HG03175 (cell line): Measurements from ENCODE around the gene HPS5.
"Not testable (repeated sequence)": the region's sequence is repeated elsewhere in the genome, so short reads cannot be mapped to it uniquely, and the experiment has no call there.

ENCODE experiments used
- ATAC-seq: cut with Tn5 transposase; IDR thresholded peaks from one replicate; pipeline ENCODE4 v1.9.1; 2021; ENCODE audit warnings: mild to moderate bottlenecking, moderate library complexity; ENCODE audit not compliant: unreplicated experiment

HPS5 gene, protein sequence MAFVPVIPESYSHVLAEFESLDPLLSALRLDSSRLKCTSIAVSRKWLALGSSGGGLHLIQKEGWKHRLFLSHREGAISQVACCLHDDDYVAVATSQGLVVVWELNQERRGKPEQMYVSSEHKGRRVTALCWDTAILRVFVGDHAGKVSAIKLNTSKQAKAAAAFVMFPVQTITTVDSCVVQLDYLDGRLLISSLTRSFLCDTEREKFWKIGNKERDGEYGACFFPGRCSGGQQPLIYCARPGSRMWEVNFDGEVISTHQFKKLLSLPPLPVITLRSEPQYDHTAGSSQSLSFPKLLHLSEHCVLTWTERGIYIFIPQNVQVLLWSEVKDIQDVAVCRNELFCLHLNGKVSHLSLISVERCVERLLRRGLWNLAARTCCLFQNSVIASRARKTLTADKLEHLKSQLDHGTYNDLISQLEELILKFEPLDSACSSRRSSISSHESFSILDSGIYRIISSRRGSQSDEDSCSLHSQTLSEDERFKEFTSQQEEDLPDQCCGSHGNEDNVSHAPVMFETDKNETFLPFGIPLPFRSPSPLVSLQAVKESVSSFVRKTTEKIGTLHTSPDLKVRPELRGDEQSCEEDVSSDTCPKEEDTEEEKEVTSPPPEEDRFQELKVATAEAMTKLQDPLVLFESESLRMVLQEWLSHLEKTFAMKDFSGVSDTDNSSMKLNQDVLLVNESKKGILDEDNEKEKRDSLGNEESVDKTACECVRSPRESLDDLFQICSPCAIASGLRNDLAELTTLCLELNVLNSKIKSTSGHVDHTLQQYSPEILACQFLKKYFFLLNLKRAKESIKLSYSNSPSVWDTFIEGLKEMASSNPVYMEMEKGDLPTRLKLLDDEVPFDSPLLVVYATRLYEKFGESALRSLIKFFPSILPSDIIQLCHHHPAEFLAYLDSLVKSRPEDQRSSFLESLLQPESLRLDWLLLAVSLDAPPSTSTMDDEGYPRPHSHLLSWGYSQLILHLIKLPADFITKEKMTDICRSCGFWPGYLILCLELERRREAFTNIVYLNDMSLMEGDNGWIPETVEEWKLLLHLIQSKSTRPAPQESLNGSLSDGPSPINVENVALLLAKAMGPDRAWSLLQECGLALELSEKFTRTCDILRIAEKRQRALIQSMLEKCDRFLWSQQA

DNA sequence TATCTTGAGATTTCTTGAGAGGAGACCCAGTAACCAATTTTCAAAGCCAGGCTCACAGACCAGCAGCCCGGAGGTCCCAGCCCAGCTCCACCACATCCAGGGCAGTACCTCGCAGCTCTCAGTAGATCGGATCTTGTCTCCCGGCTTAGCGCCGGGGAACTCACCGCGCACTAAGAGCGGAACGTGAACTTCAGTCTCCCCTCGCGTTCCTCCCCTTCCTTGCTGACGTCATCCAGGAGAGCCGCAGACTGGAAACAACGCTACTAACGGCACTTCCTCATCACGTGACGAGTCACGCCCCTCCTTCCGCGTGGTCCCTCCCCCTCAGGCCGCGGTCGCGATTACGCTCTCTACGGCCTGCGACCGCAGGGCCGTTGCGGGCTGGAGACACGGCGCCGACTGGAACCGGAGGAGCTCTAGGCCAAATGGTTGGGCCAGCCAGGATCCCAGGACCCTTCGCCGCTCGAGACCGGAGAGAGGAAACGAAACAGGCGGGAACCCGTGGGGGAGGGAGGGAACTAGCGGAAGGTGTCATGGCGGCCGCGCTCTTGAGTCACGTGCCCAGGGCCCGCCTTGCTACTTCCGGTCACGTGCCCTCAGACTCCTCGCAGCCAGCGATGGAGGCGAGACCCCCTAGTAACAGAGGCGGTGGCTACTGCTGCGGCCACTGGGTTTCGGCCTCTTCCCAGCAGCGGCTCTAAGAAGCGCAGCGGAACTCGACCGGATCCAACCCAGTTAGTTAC is at the start of gene HPS5, which contains the start of gene GTF2H1:
Gene HPS5, minus strand, starts transcription at position 172 of the 743 bp plus-strand sequence. CDS start 4,282 bp downstream, outside the sequence.
Gene GTF2H1, plus strand, starts transcription at position 599 of the 743 bp plus-strand sequence. CDS start 10,508 bp downstream, outside the sequence.
- ATAC-seq: peak; percentile 89

DNA sequence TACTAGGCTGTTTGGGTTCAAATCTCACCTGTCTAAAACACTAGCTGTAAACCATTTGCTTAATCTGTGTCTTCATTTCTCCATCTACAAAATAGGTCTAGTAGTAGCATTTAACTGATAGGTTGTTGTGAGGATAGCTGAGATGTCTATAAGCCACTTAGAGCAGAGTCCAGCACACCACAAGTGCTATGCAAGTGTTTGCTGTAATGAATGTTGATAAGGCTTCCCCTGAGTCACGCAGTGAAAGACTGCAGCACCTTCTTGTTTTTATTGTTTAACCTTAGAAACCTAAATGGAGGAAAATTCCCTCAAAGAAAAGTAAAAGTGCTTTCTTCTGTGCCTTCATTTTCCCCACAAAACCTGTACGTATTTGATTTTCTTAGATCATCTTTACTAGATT is 49.3 kb upstream of the HPS5 start:
- no peak for ATAC-seq

DNA sequence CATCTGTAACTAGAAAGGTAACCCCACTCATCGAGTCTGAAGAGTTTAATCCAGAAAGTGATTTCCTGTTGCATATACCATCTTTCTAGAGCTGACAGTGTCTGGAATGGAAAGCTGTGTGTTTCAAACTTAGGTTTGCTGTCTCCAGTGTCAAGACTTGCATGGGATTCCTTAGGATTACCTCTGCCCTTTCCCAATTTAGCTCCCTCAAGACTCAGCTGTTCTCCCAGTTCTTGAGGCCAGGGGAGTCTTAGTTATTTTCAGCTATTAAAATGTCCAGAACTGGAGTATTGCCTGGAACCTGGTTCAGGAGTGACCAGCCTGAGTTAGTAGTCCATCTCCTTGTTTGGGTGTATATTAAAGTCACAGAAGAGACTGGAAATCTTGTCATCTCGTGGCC is 47.5 kb upstream of the HPS5 start:
- no peak for ATAC-seq

DNA sequence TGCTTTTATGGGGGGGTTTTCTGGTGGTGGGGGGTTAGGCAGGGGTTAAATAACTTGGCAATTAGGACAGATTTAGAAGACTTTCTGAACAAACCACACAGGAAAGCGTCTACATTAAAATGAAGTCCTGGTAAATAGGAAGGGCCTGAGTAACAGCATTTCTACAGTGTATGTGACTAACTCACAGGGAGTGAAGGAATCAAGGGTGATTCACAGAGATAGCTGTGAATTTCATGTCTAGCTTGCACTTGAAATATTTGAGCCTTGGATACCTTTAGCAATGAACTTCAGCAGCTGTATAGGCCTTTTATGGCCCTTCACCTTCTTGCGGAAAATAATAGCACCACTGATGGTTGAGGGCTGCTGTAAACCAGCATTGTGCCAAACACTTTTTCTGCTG is 46.3 kb upstream of the HPS5 start:
- no peak for ATAC-seq

DNA sequence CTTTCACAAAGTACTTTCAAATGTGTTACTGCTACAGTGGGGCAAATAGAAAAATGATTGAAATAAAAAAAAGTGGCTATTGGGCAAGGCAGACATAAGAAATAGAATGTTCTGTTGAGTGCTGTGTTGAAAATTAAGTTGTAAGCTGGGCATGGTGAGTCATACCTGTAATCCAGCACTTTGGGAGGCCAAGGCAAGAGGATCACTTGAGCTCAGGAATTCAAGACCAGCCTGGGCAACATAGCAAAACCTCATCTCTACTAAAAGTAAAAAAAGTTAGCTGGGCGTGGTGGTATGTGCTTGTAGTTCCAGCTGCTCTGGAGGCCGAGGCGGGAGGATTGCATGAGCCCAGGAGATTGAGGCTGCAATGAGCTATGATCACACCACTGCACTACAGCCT is 45.5 kb upstream of the HPS5 start:
- no peak for ATAC-seq

DNA sequence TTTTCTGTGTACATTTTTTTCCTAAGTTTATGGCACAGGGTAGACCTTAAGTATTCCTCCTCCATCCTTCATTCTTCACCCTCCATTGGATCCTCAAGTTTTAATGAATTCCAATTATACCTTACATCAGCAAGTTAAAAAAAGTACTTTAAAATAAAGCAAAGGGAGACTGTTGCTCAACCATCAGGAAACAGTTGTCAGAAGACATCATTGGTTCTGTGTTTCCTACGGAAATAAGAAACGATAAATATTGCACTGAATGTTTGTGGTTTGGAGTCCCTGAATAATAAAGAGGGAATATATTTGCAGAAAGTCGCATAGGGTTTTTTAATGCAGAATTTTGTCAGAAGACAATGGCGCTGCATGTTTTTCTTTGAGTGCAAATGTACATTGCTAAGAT is 44.3 kb upstream of the HPS5 start:
- ATAC-seq: no peak

DNA sequence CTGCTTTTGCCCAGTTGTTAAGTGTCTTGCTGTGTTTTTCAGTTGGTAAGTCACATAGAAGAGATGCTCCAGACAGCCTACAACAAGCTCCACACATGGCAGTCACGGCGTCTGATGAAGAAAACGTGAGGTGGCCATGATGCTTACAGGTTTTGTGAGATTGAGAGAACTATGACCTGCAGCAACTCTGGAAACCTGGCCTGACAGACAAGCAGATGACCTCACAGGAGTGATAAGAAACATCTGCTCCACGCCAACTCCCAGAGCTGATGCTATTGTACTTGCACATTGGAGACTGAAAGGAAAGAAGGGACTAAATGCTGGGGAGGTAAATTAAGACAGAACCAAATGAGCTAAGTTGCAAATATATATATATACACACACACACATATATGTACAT is 43.8 kb upstream of the HPS5 start:
- no peak for ATAC-seq

DNA sequence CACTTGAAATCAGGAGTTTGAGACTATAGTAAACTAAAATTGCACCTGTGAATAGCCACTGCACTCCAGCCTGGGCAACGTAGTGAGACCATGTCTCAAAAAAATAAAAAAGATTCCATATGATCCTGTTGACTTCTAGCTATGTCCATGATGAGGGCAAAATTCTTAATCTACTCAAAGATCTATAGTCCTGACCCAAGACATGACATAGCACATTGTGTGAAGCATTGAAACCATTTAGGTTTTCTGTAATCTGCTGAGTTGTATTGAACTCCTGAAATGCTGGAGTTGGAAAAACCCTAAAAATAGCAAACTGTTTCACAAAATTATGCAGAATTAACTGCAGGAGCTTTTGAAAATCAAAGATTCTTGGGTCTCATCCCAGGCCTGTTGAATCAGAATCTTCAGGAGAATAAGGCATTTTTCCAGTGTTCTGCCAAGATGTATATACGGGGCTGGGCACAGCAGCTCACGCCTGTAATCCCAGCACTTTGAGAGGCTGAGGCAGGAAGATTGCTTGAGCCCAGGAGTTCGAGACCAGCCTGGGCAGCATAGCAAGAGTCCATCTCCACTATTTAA is 42.6 kb upstream of the HPS5 start:
- ATAC-seq: no peak

DNA sequence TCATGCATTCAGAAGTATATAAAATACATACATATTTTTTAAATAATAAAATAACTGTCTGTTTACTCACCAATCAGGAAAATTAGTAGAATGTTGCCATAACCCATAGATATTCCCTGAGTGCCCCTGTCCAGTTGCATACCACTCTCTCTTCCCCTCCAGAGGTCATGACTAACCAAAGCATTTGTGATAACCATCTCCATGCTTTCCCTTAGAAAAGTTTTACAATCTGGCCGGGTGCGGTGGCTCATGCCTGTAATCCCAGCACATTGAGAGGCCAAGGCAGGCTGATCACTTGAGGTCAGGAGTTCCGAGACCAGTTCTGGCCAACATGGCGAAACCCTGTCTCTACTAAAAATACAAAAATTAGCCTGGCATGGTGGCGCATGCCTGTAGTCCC is 39.2 kb upstream of the HPS5 start:
- no peak for ATAC-seq

DNA sequence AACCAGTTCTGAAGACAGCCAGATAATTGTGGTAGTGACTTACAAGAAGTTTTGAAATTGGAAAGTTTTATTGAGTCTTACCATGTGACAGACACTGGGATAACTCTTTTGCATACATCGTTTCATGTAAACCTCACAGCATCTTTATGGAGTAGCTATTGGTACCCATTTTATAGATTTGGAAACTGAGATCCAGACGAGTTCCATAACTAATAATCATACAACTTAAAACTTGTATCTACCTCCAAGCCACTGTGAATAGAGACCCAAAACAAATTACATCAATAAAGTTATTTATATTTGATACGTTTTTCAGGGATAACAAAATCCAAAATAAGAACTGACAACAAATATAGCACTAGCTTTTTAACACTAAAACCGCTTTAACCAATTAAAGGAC is 36.7 kb upstream of the HPS5 start:
- ATAC-seq: no peak

DNA sequence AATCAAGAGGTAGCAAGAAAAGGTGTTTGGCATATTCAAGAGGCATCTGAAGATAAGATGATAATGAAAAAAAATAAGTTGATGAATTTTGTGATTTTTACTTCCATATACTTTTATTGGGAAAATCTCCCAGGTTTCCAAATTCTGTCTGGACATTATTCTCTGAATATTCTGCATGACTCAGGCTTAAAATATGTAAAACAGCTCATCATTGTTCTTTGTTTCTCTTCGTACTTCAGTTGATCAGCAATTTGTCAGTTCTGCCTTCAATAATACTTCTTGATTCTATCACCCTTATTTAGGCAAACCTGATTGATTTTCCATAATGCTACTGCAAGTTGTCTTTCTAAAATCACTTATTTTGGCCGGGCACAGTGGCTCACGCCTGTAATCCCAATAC is 30.6 kb upstream of the HPS5 start:
- no peak for ATAC-seq

DNA sequence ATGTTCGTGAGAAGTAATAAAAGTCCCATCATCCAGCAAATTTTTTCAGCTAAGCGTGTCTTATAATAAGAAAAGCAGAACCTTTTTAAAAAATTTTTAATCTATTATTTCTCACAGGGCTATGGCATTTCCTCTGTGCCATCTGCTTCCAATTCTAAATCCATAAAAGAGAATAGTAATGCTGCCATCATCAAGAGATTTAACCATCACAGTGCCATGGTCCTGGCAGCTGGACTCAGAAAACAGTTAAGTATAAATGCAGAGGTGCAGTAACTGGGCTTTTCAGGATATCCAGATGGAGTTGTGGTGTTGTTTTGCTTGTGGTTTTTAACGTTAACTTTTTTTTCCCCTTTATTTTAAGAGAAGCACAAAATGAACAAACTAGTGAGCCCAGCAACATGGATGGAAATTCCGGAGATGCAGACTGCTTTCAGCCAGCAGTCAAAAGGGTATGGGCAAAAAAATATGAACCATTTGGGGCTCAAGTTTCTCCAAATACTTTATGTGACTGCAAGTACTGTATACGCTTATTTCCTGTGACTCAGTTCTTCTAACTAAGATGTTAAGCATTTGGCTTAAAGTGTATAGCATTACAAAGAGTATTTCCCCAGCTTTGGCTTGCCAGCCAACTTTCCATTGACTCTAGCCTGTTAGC is 25.7 kb upstream of the HPS5 start:
- ATAC-seq: no peak

DNA sequence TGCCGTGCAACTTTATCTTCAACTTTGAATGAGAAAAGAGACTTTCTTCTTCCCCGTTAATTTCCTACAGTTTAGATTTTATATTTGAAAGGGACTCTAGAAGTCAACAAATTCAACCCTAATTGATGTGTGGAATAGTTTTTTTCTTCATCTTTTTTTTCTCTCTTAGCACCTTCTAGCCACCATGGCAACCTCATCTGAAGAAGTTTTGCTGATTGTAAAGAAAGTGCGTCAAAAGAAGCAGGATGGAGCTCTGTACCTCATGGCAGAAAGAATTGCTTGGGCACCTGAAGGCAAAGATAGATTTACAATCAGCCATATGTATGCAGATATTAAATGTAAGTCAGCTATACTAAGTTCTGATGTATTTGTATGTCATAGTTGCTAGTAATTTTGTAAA is 11.0 kb upstream of the HPS5 start:
- ATAC-seq: no peak

DNA sequence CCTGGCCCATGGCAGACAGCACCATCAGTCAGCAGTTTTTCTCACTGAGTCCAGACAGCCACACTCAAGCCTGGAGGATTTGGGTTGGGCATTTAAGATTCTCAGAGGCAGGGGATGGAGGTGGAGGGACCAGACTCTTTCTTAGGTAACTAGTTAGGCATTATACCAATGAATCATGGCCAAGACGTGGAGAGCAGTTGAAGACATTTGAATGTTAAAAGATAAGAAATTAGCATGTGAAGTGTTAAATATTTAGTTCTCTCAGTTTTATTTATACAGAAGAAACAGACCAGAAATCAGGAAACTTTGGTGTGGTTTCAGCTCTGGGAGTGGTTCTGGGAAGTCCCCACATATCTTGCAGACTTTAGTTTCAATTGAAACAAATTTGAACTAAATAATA is 10.4 kb upstream of the HPS5 start:
- no peak for ATAC-seq

DNA sequence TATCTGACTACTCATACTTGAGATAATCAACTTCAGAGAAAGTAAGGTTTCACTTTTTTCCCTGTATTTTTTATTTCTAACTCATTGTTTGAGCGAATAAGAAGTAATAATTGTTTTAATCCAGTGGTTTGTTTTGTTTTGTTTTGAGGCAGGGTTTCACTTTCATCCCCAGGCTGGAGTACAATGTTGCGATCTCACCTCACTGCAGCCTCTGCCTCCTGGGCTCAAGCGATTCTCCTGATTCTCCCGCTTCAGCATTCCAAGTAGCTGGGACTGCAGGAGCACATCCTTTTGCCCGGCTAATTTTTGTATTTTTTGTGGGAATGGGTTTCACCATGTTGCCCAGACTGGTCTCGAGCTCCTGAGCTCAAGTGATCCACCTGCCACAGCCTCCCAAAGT is 9.0 kb upstream of the HPS5 start:
- no peak for ATAC-seq

DNA sequence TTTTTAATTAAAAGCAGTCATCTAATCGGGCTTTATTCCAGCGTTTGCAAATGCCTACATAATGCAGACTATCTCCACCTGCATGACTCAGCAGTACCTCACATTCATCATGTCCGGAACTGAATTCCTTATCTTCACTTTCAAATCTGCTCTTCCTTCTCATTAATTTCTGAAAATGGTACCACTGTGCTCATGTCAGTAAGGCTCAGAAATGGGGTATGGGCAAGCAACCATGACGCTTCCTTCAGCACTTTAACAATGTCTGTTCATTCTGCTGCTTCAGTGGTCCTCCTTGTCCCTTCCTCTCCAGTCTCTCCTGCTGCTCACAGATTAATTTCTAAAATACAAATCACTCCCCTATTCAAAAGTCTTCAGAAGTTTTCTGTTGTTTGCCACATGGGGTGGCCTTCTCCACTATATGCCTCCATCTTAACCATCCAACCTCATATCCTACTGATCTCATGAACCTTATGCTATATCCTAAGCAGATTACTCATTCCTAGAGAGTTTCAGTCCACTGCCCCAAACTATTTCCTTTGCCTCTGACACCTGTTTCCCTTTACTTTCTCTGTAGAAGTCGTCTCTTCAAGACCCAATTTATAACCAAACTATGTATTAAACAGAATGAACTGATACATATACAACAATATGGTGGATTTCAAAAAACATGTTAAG is 7.4 kb upstream of the HPS5 start:
- ATAC-seq: peak; percentile 61

DNA sequence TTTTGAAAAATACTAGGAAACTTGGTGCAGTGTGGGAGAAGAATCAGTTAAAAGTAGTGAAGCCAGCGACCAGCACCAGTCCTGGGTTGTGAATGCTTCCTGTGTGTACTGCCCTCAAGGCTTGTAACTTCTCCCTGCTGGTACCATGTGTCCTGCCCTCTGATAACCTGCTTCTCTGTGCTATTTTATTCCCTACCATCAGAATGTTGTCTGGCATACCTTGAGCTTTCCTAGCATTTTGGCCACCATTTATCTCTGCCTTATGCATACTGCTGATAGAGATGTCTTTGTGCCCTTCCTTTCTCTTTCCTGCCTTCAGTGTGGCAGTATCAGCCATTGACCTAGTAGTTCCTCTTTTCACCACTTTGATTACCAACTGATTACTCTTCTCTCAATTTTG is 2.4 kb upstream of the HPS5 start:
- ATAC-seq: no peak

DNA sequence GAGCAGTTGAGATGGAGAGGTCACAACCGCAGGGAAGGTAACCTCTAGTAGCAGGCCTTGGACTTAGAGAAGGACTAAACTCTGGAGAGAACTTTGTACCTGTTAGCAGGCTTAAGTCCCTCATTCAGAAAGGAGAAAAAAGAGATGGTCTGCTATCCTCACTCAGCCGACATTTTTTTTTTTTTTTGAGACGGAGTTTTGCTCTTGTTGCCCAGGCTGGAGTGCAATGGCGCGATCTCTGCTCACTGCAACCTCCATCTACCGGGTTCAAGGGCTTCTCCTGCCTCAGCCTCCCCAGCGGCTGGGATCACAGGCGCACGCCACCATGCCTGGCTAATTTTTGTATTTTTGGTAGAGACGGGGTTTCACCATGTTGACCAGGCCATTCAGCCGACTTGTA is 1.9 kb upstream of the HPS5 start:
- ATAC-seq: not testable (repeated sequence)

DNA sequence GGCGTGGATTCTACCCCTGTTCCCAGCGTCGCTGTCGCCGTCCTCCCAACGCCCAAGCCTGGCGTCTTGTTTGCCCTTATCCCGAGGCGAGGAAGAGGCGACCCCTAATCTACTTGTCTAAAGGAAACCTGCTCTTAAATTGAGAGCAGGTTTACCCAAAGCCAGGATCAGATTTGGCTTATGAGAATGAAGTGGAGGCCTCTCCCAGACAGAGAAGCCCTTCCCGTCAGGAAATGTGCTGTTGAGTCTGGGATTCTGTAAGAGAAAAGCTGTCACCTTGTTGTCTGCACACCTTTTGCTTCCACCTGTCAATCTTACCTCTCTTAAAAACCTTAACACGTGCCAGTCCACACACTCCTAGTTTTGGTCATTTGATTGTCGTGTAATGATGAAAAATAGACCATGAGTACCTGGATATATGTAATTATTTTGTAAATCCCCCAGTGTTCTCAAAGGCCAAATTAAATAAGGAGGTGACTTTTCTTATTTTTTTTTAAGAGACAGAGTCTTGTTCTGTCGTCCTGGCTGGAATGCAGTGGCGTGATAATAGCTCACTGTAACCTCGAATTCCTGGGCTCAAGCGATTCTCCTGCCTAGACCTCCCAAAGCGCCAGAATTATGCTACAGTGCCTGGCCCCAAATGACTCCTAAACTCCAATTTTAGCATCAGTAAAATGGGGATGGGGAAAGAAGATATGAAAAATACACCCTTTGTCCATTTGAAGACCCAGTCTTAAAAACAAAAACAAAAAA is 1.1 kb upstream of the HPS5 start:
- ATAC-seq: no peak
